PC-9 (cell line): ENCODE data around the gene WBP1L.

Source experiments
- EZH2 ChIP-seq: fragments of 200-600 bp; sonication (generic); IDR thresholded peaks from 2 replicates; pipeline ENCODE4 v1.8.0; 2017; ENCODE audit warnings: antibody characterized with exemption, low read depth
- TF ChIP-seq, protein P1 (sequence below): fragments of 200-600 bp; sonication (generic); conservative IDR thresholded peaks from 2 replicates; pipeline ENCODE4 v1.6.1; 2017; ENCODE audit warnings: mixed run types, antibody characterized with exemption, mild to moderate bottlenecking, moderate library complexity

DNA sequence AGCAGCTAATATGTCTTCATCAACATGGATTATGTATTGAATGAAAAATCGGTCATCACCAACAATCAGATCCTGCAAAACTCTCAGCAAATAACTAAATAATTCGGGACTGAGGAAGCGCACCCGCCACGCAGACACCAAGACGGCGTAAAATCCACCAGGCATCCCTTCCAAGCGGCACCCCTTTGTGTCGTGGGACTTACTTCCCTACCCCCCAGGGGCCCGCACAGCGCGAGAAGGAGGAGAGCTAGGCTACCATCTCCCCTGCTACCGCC, 30.3 kb upstream of the WBP1L start:
- TF ChIP-seq, protein P1, sequence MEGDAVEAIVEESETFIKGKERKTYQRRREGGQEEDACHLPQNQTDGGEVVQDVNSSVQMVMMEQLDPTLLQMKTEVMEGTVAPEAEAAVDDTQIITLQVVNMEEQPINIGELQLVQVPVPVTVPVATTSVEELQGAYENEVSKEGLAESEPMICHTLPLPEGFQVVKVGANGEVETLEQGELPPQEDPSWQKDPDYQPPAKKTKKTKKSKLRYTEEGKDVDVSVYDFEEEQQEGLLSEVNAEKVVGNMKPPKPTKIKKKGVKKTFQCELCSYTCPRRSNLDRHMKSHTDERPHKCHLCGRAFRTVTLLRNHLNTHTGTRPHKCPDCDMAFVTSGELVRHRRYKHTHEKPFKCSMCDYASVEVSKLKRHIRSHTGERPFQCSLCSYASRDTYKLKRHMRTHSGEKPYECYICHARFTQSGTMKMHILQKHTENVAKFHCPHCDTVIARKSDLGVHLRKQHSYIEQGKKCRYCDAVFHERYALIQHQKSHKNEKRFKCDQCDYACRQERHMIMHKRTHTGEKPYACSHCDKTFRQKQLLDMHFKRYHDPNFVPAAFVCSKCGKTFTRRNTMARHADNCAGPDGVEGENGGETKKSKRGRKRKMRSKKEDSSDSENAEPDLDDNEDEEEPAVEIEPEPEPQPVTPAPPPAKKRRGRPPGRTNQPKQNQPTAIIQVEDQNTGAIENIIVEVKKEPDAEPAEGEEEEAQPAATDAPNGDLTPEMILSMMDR: no peak
- no peak for TF ChIP-seq EZH2
